Epithelial cell of esophagus (primary cell): ENCODE data around the gene LGALS7.
"Not testable (repeated sequence)": the region's sequence is repeated elsewhere in the genome, so short reads cannot be mapped to it uniquely, and the experiment has no call there.

Experiments
- DNase-seq: peaks from one replicate; pipeline ENCODE4 v3.0.0; 2010; ENCODE audit warnings: low read depth
- H3K4me3 ChIP-seq: 2 replicates; pipeline ENCODE4 v1.5.1; 2011; ENCODE audit warnings: mild to moderate bottlenecking, low read length, control low read depth
- CTCF ChIP-seq: IDR thresholded peaks from 2 replicates; pipeline ENCODE4 v1.5.1; 2011; ENCODE audit warnings: low read depth, mild to moderate bottlenecking, low read length, control low read depth, inconsistent platforms; ENCODE audit not compliant: insufficient read depth; ENCODE audit errors: missing control alignments

LGALS7 gene

GRCh38 chr19:38759590-38760003 is 13.7 kb downstream of the LGALS7 start:
- TF ChIP-seq CTCF = no peak
- DNase-seq = no peak
- no peak overlapping the region for H3K4me3 ChIP-seq

- not testable (repeated sequence) for H3K4me3 ChIP-seq, DNase-seq
Observed at GRCh38 chr19:38754196-38754595, 19.1 kb downstream of the LGALS7 start.

- H3K4me3 ChIP-seq, DNase-seq: not testable (repeated sequence)
Observed at GRCh38 chr19:38753783-38754182, 19.5 kb downstream of the LGALS7 start.

GRCh38 chr19:38745316-38745715 is 28.0 kb downstream of the LGALS7 start:
- DNase-seq = no peak
- H3K4me3 ChIP-seq = no peak overlapping the region
- TF ChIP-seq CTCF = no peak

GRCh38 chr19:38744874-38745273 is 28.4 kb downstream of the LGALS7 start:
- no peak overlapping the region for H3K4me3 ChIP-seq
- no peak for TF ChIP-seq CTCF
- DNase-seq = no peak

GRCh38 chr19:38744298-38744681 is 29.0 kb downstream of the LGALS7 start, which contains the start of gene CAPN12:
TSS of gene CAPN12 (minus strand) at chr19:38744474. CDS start at chr19:38744165, 309 bp downstream.
- no peak within 1 kb of the TSS for H3K4me3 ChIP-seq
- DNase-seq = no peak
- no peak for TF ChIP-seq CTCF

- H3K4me3 ChIP-seq = no peak overlapping the region
- no peak for TF ChIP-seq CTCF
- DNase-seq = no peak
Observed at GRCh38 chr19:38743394-38744297, 29.7 kb downstream of the LGALS7 start.

GRCh38 chr19:38742906-38743305 is 30.4 kb downstream of the LGALS7 start:
- no peak overlapping the region for H3K4me3 ChIP-seq
- no peak for TF ChIP-seq CTCF
- no peak for DNase-seq
